GM21381 (cell line): ENCODE measurements around the gene FSIP1.

Experiments used
- ATAC-seq: cut with Tn5 transposase; IDR thresholded peaks from one replicate; pipeline ENCODE4 v1.9.1; 2021; ENCODE audit warnings: mild to moderate bottlenecking, moderate library complexity; ENCODE audit not compliant: unreplicated experiment

Gene FSIP1

GRCh38 chr15:39597336-39597735 is 185.3 kb downstream of the FSIP1 start:
- ATAC-seq: no peak

GRCh38 chr15:39596358-39597051 is 186.1 kb downstream of the FSIP1 start:
- no peak for ATAC-seq

GRCh38 chr15:39595338-39596221 is 187.1 kb downstream of the FSIP1 start:
- ATAC-seq: no peak

- ATAC-seq: no peak
Observed at GRCh38 chr15:39594446-39595337, 187.9 kb downstream of the FSIP1 start.

- no peak for ATAC-seq
Observed at GRCh38 chr15:39593656-39594445, 188.8 kb downstream of the FSIP1 start.

- no peak for ATAC-seq
Observed at GRCh38 chr15:39593071-39593655, 189.5 kb downstream of the FSIP1 start.

GRCh38 chr15:39592500-39592899 is 190.1 kb downstream of the FSIP1 start:
- ATAC-seq: no peak

- no peak for ATAC-seq
Observed at GRCh38 chr15:39591896-39592315, 190.7 kb downstream of the FSIP1 start.

- ATAC-seq: no peak
Observed at GRCh38 chr15:39591141-39591895, 191.3 kb downstream of the FSIP1 start.

- no peak for ATAC-seq
Observed at GRCh38 chr15:39589815-39590644, 192.6 kb downstream of the FSIP1 start.

GRCh38 chr15:39589193-39589814 is 193.3 kb downstream of the FSIP1 start:
- ATAC-seq: no peak

GRCh38 chr15:39588531-39589192 is 194.0 kb downstream of the FSIP1 start:
- ATAC-seq: no peak

- no peak for ATAC-seq
Observed at GRCh38 chr15:39587731-39588530, 194.7 kb downstream of the FSIP1 start.

GRCh38 chr15:39587096-39587721 is 195.4 kb downstream of the FSIP1 start:
- ATAC-seq: no peak

- ATAC-seq: no peak
Observed at GRCh38 chr15:39586387-39587095, 196.1 kb downstream of the FSIP1 start.
